Hepatocyte (in vitro differentiated cells): Measurements from ENCODE around the gene QRFP. TPM values are rescaled to one million over a fixed set of nuclear protein-coding genes. Genes with fewer than 3 reads are reported as not detected.
"Not testable (repeated sequence)": the region's sequence is repeated elsewhere in the genome, so short reads cannot be mapped to it uniquely, and the experiment has no call there.

Experiments used
- DNase-seq: peaks from one replicate; pipeline ENCODE4 v3.0.0-alpha.2; 2016; ENCODE audit warnings: low spot score
- H2AFZ ChIP-seq: fragments of 200-600 bp; sonication (generic); 2 replicates; pipeline ENCODE4 v1.6.0; 2016; ENCODE audit warnings: antibody characterized with exemption, mild to moderate bottlenecking
- H3K27ac ChIP-seq: fragments of 200-600 bp; sonication (generic); 2 replicates; pipeline ENCODE4 v1.5.1; 2016; ENCODE audit warnings: mild to moderate bottlenecking
- H3K27me3 ChIP-seq: fragments of 200-600 bp; sonication (generic); 2 replicates; pipeline ENCODE4 v1.6.1; 2016
- H3K36me3 ChIP-seq: fragments of 200-600 bp; sonication (generic); replicated peaks from 2 replicates; pipeline ENCODE4 v1.5.1; 2016; ENCODE audit warnings: low read depth; ENCODE audit not compliant: insufficient read depth
- H3K4me1 ChIP-seq: fragments of 200-600 bp; sonication (generic); 2 replicates; pipeline ENCODE4 v1.5.1; 2016; ENCODE audit warnings: mild to moderate bottlenecking, moderate library complexity; ENCODE audit not compliant: insufficient read depth
- H3K4me2 ChIP-seq: fragments of 200-600 bp; sonication (generic); 2 replicates; pipeline ENCODE4 v1.6.0; 2016
- H3K4me3 ChIP-seq: fragments of 200-600 bp; sonication (generic); 2 replicates; pipeline ENCODE4 v1.5.1; 2016; ENCODE audit warnings: mild to moderate bottlenecking
- H3K79me2 ChIP-seq: fragments of 200-600 bp; sonication (generic); 2 replicates; pipeline ENCODE4 v1.6.0; 2017; ENCODE audit warnings: mild to moderate bottlenecking
- H3K9me2 ChIP-seq: fragments of 200-600 bp; sonication (generic); replicated peaks from 2 replicates; pipeline ENCODE4 v1.6.0; 2017; ENCODE audit warnings: mild to moderate bottlenecking; ENCODE audit not compliant: insufficient read depth
- H3K9me3 ChIP-seq: fragments of 200-600 bp; sonication (generic); 2 replicates; pipeline ENCODE4 v1.5.1; 2016; ENCODE audit warnings: low read depth, mild to moderate bottlenecking
- H4K20me1 ChIP-seq: fragments of 200-600 bp; sonication (generic); 2 replicates; pipeline ENCODE4 v1.6.0; 2016; ENCODE audit warnings: mild to moderate bottlenecking; ENCODE audit not compliant: insufficient read depth, poor library complexity, severe bottlenecking
- CTCF ChIP-seq: fragments of 200-600 bp; sonication (generic); IDR thresholded peaks from 2 replicates; pipeline ENCODE4 v1.5.1; 2016; ENCODE audit warnings: antibody characterized with exemption, mild to moderate bottlenecking; ENCODE audit not compliant: poor library complexity
- EZH2 ChIP-seq: fragments of 200-600 bp; sonication (generic); IDR thresholded peaks from 2 replicates; pipeline ENCODE4 v1.6.1; 2016; ENCODE audit warnings: antibody characterized with exemption, mild to moderate bottlenecking, borderline replicate concordance
- EZH2phosphoT487 ChIP-seq: fragments of 200-600 bp; sonication (generic); IDR thresholded peaks from one replicate; pipeline ENCODE4 v1.6.1; 2018; ENCODE audit warnings: antibody characterized with exemption, mild to moderate bottlenecking, low read depth, moderate library complexity; ENCODE audit not compliant: unreplicated experiment, severe bottlenecking
- WGBS: methylation state at CpG from one replicate; pipeline ENCODE4 v1.1.6; 2016; ENCODE audit warnings: low lambda C conversion rate; ENCODE audit errors: missing lambda C conversion rate; 5-methylcytosine and 5-hydroxymethylcytosine counted together
- polyA plus RNA-seq: library from polyadenylated mRNA; unstranded; fragments of >200 nt; fragmentation: Nextera tagmentation; extraction: Ambion mirVana; gene quantifications from 2 replicates; pipeline ENCODE4 v1.2.1, GENCODE V29; 2016
- total RNA-seq: library from RNA; depleted of rRNA; stranded (reverse); fragments of >200 nt; gene quantifications from 2 replicates; pipeline ENCODE4 v1.2.3, GENCODE V29; 2014

QRFP gene
- total and polyA plus RNA-seq, 2 experiments from 2014 or later = 0.21 TPM; not detected in 1

- no peaks in the 10 kb centered on the region for H3K27me3 ChIP-seq
- no peak for TF ChIP-seq EZH2
- TF ChIP-seq EZH2phosphoT487 = no peak
- TF ChIP-seq CTCF = no peak
- no peaks in the 10 kb centered on the region for H3K79me2 ChIP-seq
- H4K20me1 ChIP-seq = no peaks in the 10 kb centered on the region
- no peak overlapping the region for H3K4me3 ChIP-seq
- H3K9me3 ChIP-seq = no peaks in the 10 kb centered on the region
- H3K9me2 ChIP-seq = no peaks in the 10 kb centered on the region
- no peak overlapping the region for H2AFZ ChIP-seq
- no peak overlapping the region for H3K4me2 ChIP-seq
- H3K4me1 ChIP-seq = no peaks in the 10 kb centered on the region
- no peak for DNase-seq
- H3K36me3 ChIP-seq = no peaks in the 10 kb centered on the region
- no peak overlapping the region for H3K27ac ChIP-seq
- WGBS = 80% methylated on average over 23 of the region's 23 CpGs
Measured at GRCh38 chr9:130913599-130914416, 17.2 kb upstream of the QRFP start.

GRCh38 chr9:130912932-130913598 is 16.5 kb upstream of the QRFP start:
- no peaks in the 10 kb centered on the region for H3K79me2 ChIP-seq
- no peak overlapping the region for H3K4me3 ChIP-seq
- no peaks in the 10 kb centered on the region for H3K9me3 ChIP-seq
- no peaks in the 10 kb centered on the region for H3K9me2 ChIP-seq
- TF ChIP-seq CTCF (no peak), EZH2phosphoT487 (no peak), EZH2 (no peak)
- DNase-seq = no peak
- no peak overlapping the region for H3K27ac ChIP-seq
- H3K36me3 ChIP-seq = no peaks in the 10 kb centered on the region
- no peaks in the 10 kb centered on the region for H4K20me1 ChIP-seq
- H3K4me1 ChIP-seq = no peaks in the 10 kb centered on the region
- H3K4me2 ChIP-seq = no peak overlapping the region
- WGBS = 74% methylated on average over 38 of the region's 38 CpGs
- H3K27me3 ChIP-seq = no peaks in the 10 kb centered on the region
- no peak overlapping the region for H2AFZ ChIP-seq

GRCh38 chr9:130911254-130912049 is 14.8 kb upstream of the QRFP start:
- no peaks in the 10 kb centered on the region for H4K20me1 ChIP-seq
- WGBS = 91% methylated on average over 13 of the region's 26 CpGs

GRCh38 chr9:130910670-130911069 is 14.1 kb upstream of the QRFP start:
- H3K79me2 ChIP-seq, H3K27ac ChIP-seq, H2AFZ ChIP-seq, H3K27me3 ChIP-seq, H3K4me1 ChIP-seq, H3K9me3 ChIP-seq, H3K9me2 ChIP-seq, H3K4me3 ChIP-seq, H4K20me1 ChIP-seq, H3K4me2 ChIP-seq, DNase-seq, H3K36me3 ChIP-seq: not testable (repeated sequence)
- 75% methylated on average over 1 of the region's 1 CpG for WGBS

More at GRCh38 chr9:130911254-130912049, 14.8 kb upstream of the QRFP start:
- no peaks in the 10 kb centered on the region for H3K9me3 ChIP-seq
- H3K79me2 ChIP-seq = no peaks in the 10 kb centered on the region
- H3K9me2 ChIP-seq = no peaks in the 10 kb centered on the region
- H3K27me3 ChIP-seq = no peaks in the 10 kb centered on the region
- H3K36me3 ChIP-seq = no peaks in the 10 kb centered on the region
- H3K4me2 ChIP-seq = no peak overlapping the region
- no peak for DNase-seq
- TF ChIP-seq EZH2 (no peak), EZH2phosphoT487 (no peak), CTCF (no peak)
- no peak overlapping the region for H2AFZ ChIP-seq
- no peak overlapping the region for H3K27ac ChIP-seq
- no peak overlapping the region for H3K4me3 ChIP-seq
- H3K4me1 ChIP-seq = no peaks in the 10 kb centered on the region

GRCh38 chr9:130910041-130910440 is 13.4 kb upstream of the QRFP start:
- not testable (repeated sequence) for H3K36me3 ChIP-seq, H3K4me1 ChIP-seq, H3K4me3 ChIP-seq, H3K9me3 ChIP-seq, DNase-seq, H3K79me2 ChIP-seq, H3K9me2 ChIP-seq, H2AFZ ChIP-seq, H3K27me3 ChIP-seq, H3K4me2 ChIP-seq, H4K20me1 ChIP-seq, H3K27ac ChIP-seq
- WGBS = 93% methylated on average over 21 of the region's 27 CpGs
